HFF-Myc (cell line): Measurements from ENCODE around the gene LSR.
"Not testable (repeated sequence)": the region's sequence is repeated elsewhere in the genome, so short reads cannot be mapped to it uniquely, and the experiment has no call there.

ENCODE experiments used
- DNase-seq: peaks from one replicate; pipeline ENCODE4 v3.0.0-alpha.2; 2011; ENCODE audit warnings: low read depth; ENCODE audit errors: extremely low read depth
- H3K4me3 ChIP-seq: replicated peaks from 2 replicates; pipeline ENCODE4 v1.5.1; 2011; ENCODE audit warnings: low read depth, mild to moderate bottlenecking, control low read depth, low read length
- CTCF ChIP-seq: IDR thresholded peaks from 2 replicates; pipeline ENCODE4 v1.5.1; 2012; ENCODE audit warnings: mild to moderate bottlenecking, low read depth, low read length, control low read depth; ENCODE audit errors: missing control alignments

The LSR gene

GRCh38 chr19:35220315-35220921 lies 28.4 kb upstream of the LSR start:
- no peak for DNase-seq
- TF ChIP-seq CTCF = no peak

DNA sequence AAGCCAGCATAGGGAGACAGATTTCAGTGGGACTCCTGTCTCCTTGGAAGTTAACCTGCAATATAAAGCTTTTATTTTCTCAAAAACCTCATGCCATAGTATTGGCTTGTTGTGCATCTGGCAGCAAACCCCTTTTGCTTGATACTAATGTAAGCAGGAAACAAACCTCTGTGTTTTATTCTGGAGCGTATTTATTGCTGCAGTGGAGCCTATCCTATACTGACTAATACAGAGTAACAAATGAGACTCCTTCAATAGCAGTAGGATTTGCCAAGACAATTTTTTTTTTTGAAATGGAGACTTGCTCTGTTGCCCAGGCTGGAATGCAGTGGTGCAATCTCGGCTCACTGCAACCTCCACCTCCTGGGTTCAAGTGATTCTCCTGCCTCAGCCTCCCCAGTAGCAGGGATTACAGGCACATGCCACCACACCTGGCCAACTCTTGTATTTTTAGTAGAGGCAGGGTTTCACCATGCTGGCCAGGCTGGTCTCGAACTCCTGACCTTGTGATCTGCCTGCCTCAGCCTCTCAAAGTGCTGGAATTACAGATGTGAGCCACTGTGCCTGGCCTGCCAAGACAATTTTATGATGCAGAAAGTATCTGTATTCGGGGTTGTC lies 27.7 kb upstream of the LSR start:
- H3K4me3 ChIP-seq, DNase-seq: not testable (repeated sequence)

More at GRCh38 chr19:35220315-35220921, 28.4 kb upstream of the LSR start:
- H3K4me3 ChIP-seq = no peak overlapping the region

- H3K4me3 ChIP-seq = no peak overlapping the region
- no peak for TF ChIP-seq CTCF
- DNase-seq = no peak
Measured at GRCh38 chr19:35222373-35223015, 26.3 kb upstream of the LSR start.

DNA sequence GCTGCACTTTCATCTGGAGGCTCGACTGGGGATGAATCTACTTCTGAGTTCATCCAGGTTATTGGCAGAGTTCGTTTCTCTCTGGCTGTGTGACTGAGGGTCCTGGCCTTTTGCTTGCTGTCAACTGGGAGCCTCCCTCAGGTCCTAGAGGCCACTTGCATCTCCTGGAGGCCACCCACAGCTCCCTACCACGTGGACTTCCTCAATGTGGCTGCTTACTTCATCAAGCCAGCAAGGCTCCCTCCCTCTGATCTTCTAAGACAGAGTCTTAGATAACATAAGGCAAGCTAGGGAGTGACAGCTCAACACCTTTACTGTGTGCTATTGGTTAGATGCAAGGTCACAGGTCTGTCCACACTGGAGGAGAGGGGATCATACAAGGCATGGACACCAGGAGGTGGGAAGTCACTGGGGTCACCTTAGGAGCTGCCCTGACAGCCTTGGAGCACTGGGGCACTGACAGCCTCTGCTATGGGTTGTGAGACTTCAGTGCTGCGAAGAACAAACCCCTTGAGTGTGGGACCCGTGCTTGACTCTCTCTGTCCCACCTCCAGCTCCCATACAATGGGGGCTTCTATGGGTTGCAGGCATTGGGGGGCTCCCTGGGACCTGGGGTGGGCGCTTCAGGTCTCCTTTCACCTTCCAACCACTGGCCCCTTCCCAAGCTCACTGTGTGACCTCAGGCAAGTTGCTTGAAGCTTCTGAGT lies 25.6 kb upstream of the LSR start:
- H3K4me3 ChIP-seq = no peak overlapping the region
- no peak for DNase-seq
- TF ChIP-seq CTCF = no peak

DNA sequence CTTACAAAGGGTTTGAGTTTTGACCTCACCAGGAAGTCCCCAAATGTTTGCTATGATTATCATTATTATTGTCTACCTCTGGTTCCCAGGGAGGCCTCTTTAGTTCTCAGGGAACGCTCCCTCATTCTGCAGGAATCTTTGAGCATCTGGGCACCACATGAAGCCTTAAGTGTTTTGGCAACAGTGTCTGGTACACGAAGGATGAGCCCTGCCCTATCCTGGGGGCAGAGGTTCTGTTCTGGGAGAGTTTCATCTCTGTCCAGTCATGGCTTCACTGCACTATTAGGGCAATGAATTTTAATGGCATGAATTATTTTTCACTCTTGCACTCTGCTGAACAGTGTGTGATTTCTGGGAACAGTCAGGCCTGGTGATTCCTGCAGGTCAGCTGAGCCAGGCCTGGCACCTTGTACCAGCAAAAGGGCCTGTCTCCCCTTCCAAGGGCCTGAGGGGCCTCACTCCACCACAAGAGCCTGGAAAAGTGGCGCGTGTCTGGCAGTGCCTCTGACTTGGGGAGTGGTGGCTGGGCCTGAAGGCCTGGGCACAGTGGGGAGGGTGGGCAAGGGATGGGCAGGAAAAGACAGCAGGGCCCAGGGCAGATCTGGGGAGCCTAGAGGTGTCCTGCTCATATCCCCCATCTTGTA lies 24.8 kb upstream of the LSR start:
- TF ChIP-seq CTCF = no peak
- peak; percentile 66 for DNase-seq
- H3K4me3 ChIP-seq = no peak overlapping the region

GRCh38 chr19:35224681-35225571 lies 23.9 kb upstream of the LSR start:
- H3K4me3 ChIP-seq = no peak overlapping the region
- DNase-seq = no peak
- no peak for TF ChIP-seq CTCF
